OCI-M2 (cell line): ENCODE results near the gene NOP16.
"Not testable (repeated sequence)": the region's sequence is repeated elsewhere in the genome, so short reads cannot be mapped to it uniquely, and the experiment has no call there.

Experiments used
- DNase-seq: peaks from one replicate; lab custom pipeline; 2025; ENCODE audit not compliant: unreplicated experiment; lab: John Stamatoyannopoulos, UW

Gene NOP16

DNA sequence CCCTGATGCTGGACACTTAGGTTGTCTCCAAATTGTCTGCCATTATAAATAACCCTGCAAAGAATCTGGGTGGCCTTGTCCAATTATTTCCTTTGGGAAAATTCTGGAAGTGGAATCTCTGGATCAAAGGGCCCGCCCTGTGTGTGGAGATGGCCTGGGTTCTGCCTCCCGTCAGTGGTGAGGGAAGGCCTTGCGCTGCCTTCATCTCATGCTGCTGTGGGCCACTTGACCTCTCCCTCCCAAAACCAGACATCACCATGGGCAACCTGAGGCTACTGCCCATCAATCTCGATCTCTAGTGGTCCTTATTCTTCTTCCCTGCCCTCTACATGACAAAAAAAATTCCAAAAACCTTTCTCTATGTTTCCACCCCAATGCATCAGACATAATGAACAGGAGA is 21.4 kb upstream of the NOP16 start:
- no peak for DNase-seq

DNA sequence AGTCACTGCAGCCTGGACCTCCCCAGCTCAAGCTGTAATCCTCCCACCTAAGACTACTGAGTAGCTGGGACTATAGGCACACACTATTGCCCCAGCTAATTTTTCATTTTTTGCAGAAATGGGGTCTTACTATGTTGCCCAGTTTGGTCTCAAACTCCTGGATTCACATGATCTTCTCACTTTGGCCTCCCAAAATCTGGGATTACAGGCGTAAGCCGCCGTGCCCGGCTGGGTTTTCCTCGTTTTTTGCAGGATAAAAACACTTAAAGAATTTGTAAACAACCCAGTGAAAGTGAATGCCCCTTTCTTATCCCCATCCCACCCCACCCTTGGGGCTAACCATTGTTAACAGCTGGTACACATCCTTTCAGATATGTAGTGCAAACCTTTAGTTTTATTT is 20.2 kb upstream of the NOP16 start:
- no peak for DNase-seq

DNA sequence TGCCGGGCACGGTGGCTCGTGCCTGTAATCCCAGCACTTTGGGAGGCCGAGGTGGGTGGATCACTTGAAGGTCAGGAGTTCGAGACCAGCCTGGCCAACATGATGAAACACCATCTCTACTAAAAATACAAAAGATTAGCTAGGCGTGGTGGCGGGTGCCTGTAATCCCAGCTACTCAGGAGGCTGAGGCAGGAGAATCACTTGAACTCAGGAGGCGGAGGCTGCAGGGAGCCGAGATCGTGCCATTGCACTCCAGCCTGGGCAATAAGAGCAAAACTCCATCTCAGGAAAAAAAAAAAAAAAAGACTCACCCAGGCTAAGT is 19.8 kb upstream of the NOP16 start:
- not testable (repeated sequence) for DNase-seq

DNA sequence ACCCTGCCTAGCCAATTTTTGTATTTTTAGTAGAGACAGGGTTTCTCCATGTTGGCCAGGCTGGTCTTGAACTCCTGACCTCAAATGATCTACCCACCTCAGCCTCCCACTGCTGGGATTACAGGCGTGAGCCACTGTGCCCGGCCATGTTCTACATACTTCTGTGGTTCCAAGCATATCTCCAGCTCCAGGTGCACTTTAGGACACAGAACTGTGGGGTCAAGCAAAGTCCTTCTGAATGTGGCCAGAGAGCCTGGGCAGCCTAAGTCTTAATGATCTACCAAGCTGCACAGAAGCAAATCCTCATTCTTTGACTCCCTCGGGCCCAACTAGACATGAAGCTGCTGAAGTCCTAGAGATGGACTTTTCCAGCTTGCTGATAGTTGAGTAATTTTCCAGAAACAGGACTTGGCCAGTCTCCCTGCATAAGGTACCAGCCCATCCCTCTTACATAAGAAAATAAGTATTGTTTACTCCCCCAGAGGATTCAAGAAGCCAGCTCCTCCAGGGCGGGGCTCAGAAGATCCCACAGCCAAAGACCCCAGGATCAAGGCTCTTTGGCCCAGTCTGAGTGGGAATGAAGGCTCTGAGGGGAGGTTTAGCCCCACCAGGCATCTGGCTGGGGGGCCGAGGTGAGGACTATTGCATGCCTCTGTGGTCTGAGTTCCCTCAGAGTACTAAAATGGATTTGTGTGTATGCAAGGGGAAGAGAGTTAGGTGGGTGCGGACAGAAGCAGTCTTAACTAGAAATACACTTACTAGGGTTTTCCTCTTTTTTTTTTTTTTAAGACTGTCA is 19.3 kb upstream of the NOP16 start:
- DNase-seq: no peak

DNA sequence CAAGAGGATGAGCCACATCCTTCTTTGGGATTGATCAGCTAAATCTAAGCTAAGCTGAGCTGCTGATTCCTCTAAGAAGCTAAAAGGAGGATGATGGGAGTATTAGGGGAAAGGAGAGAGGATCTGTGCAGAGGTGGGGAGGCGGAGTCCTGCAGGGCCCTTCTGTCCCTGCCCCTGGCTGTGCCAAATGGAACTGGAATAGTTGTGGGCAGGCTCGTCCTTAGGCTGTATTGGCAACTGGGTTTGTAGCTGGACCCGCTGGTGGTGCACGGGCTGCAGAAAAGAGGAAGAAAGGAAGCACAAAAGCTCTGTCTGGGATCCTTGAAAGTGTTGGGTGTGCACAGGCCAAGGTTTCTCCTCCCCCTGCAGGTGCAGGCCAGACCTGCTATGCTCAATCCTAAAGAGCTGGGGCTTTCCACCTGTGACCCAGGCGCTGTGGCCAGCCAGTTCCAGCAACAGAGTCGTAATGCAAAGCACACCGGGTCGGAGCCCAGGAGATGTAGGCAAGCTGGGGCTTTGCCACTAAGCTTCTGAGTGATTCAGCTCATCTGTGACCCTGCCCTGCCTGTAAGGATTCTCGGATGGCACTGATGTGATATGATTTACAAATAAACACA is 18.1 kb upstream of the NOP16 start:
- DNase-seq: no peak

DNA sequence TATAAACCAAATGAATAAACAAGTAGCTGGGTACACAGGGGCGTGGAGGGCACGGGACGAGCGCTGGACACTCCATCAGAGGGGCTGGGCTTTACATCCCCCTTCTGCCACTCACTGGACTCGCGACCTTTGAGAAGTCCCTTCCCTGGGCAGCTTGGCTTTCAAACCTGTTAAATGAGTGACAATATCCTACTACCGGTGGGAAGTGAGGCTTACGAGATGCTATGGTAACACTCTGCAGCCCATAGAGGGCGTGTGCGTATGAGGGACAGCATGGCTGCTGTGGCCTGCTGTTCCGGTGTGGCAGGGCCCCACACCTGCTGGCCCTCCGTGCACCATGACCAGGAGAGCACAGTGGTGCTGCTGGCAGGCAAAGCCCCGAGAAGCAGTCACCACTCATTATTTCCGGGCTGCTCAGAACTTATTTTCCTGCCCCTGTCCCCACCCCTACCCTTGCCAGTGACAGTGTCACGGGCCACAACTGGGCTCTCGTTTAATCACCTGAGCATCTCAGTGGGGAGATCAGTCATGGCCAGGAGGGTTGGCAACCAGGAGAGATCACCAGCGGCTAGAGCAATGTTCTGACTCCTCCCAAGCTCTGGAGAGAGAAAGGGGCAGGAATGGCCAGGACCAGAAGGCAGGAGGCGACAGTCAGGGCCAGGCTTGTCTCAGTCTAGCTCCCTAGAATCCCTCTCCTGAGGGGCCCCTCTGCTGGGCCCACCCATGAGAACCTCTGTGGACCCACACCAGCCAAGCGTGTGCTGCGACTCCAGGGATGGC is 17.4 kb upstream of the NOP16 start:
- DNase-seq: no peak

DNA sequence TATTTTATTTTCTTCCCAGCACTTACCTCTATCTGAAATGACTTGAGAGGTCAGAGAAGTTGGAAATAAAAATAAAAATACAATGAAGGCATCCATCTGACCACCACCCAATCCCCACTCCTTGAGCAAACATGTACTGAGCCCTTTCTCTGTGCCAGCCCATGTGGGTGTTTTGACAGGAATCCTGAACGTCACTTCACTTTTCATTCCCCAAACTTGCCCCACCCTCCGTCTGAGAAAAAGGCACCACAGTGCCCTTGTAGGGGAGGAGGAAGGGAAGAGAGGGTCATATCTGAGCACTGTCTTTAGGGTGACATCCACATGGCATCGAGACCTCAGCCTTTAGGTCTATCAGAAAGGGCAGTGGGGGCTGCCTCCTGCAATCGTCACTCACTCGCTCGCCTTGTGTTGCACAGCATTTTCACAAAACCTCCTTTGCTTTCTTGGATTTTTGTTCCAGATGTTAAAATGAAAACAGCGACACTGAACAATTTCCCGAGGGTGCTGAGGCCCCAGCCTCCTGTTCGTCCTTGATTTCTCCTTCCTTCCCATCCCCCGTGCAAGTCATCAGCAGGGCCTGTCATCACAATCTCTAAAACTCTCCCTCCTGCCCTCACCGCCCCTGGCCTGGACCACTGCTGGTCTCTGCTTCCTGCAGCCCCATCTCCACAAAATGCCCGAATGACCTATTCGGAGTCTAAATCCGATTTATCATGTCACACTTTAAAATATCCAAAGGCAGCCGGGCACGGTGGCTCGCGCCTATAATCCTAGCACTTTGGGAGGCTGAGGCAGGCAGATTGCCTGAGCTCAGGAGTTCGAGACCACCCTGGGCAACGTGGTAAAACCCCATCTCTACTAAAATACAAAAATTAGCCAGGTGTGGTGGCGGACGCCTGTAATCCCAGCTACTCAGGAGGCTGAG is 13.1 kb upstream of the NOP16 start:
- no peak for DNase-seq

DNA sequence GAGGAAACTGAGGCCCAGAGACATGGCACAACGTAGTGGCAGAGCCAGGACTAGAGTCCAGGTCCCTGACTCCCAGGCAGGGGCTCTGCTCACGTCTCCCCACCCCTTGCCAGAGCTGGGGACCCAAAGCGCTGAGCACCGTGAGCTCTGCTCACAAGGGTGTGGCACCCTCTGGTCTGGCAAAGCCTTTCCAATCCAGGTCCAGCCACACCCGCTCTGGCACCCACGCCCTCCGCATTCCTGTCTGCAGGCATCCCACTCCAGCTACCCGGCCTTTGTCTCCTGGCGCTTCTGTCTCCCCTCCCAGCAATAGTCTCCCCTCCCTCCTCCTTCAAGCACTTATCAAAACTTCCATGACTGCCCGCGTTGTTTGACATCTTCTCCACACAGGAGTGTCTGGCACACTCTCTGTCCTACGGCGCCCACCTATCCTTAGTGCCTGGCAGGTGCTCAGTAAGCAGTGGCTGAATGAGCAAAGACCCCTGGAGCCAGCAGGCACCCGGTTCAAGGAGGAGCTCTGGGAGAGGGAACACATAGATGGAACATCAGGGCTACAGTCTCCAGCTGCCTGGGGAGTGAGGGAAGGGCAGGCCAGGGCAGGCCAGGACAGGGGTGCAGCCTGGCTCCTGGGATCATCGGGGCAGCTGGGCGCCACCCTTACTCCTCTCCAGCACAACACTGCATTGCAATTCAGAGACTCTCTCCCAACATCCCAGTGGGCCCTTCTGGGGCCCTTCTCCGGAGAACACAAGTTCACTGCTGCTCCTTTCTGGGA is 12.2 kb upstream of the NOP16 start:
- DNase-seq: no peak

DNA sequence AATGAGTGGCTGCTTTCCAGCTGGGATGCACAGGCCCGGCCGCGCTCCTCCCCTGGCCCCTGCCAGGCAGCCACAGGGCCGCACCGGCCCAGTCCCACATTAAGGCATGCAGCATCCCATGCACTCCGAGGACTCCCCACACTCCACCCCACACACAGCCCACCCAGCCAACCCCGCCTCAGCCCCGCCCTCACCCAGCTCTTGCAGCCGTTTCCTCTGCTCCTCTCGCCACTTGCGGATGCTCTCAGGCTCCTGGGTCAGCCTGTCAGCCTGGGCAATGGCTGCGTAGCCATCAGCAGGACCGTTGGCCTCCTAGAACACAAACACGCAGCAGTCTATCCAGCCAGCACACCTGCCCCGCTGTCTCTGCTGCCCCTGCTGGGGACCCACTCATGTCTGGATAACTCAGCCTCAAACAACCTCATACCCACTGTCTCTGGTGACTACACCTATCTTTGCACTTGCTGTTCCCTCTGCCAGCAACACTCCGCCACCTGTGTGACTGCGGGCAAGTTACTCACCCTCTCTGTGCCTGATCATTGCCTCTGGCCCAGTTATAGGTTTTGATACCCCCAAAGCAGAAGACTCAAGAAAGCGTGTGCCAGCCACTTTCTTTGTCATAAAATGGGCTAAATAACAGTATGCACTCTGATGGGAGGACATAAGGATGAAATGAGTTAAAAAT is 9.5 kb upstream of the NOP16 start:
- DNase-seq: no peak

DNA sequence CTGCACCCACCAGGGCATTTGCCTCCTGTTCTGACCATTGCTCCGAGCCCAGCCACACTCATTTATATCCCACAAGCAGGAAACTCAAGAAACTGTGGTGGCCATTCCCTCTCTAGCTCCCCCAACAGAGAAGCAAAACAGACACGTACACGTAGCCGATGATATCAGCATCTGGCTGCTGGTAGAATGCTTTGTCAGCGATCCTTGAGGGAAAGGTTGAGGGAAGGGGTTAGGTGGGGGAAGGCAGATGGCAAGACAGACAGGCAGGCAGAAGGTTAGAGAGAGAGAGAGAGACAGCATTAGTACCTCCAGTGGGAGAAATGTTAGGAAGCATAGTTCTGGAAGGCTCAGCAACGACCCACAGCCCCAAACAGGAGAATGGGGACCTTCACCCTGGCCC is 7.9 kb upstream of the NOP16 start:
- no peak for DNase-seq

DNA sequence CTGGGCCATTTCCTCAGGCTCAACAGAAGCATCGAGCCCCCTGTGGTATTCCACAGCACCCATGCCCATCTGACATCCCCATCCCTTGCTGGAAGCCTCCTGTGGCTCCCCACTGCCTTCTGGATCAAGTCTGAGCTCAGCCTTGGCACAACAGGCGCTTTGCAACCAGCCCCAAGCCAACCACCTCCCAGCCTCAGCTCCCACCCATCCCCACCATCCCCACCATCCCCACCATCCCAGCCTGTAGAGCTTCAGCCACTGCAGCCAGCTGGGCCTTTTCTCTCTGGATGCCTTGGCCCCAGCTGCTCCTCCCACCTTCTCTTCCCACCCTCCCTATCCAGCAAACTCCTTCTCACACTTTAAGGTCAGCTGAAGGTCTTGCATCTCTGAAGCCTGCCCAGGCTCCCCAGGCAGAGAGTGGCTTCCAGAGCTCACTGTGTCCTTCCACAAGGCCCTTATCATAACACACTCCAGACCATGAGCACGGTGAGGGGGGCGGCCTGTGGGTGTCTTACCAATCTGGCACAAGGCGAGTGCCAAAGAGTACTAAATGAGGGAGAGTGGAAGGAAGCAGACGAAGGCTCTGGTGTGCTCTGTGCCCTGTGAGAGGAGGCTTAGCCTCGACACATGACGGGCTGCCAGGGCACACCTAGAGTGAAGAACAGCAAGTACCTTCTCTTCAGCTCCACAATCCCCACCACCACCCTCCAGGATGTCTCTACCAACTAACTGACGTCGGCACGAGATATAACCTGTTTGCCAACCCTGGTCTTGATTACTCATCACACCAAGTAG is 6.7 kb upstream of the NOP16 start:
- no peak for DNase-seq

DNA sequence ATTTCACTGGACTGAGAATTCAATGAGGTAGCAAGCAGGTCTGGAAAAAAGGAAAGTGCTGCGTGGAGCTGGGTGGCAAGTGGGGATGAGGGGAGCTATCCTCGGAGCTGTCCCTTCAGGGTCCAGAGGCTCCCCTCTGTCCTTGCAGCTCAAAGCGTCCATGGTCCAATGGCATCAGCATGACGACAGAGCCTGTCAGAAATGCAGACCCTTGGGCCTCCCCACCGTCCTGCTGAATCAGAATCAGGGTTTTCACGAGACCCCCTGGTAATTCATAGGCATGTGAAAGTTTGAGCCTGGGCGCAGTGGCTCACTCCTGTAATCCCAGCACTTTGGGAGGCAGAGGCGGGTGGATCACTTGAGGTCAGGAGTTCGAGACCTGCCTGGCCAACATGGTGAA is 5.7 kb upstream of the NOP16 start:
- DNase-seq: no peak

DNA sequence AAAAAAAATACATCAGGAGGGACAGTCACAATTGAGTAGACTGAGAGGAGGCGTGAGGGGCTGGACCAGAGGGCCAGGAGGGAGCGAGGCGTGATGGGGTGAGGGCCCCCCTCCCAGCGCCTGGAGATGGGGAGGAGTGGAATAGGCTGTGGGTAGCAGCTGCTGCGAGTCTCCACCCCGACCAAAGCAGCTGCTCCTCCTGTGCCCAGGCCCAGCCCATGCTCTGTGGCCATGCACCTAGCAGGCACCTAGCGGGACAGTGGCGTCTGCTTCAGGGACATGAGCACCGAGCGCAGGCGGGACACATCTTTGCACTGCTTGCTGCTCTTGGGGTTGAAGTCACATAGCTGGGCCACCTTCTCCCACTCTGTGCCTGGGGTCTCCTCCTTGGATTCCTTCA is 4.1 kb upstream of the NOP16 start:
- no peak for DNase-seq

DNA sequence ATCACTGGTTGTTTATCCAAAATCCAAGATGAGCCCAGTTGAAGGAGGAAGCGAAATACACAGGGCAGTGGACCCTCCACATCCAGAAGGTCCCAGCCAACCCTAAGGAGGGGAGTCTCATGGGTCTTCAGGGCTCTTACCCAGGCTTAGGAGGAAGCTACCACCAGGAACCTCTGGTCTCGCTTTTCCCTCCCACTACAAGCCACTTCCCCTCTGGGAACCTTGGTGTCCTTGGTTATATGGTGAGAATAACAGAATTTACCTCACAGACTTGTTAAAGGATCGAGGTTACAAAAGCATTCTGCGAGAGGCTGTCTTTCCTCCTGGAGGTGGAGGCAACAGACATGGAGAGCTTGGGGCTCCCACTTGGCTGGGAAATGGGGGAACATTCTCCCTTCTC is 3.6 kb upstream of the NOP16 start:
- DNase-seq: no peak

DNA sequence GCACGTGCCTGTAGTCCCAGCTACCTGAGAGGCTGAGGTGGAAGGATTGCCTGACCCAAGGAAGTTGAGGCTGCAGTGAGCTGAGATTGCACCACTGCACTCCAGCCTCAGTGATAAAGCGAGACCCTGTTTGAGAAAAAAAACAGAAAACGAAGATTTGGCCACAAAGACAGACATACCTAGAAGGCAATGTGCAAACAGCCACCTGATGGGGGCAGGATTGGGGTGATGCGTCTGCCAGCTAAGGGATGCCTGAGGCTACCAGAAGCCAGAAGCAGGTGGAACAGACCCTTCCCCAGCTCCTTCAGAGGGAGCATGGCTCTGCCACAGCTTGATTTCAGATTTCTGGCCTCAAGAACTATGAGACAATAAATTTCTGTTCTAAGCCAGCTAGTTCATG is 3.1 kb upstream of the NOP16 start:
- DNase-seq: no peak

DNA sequence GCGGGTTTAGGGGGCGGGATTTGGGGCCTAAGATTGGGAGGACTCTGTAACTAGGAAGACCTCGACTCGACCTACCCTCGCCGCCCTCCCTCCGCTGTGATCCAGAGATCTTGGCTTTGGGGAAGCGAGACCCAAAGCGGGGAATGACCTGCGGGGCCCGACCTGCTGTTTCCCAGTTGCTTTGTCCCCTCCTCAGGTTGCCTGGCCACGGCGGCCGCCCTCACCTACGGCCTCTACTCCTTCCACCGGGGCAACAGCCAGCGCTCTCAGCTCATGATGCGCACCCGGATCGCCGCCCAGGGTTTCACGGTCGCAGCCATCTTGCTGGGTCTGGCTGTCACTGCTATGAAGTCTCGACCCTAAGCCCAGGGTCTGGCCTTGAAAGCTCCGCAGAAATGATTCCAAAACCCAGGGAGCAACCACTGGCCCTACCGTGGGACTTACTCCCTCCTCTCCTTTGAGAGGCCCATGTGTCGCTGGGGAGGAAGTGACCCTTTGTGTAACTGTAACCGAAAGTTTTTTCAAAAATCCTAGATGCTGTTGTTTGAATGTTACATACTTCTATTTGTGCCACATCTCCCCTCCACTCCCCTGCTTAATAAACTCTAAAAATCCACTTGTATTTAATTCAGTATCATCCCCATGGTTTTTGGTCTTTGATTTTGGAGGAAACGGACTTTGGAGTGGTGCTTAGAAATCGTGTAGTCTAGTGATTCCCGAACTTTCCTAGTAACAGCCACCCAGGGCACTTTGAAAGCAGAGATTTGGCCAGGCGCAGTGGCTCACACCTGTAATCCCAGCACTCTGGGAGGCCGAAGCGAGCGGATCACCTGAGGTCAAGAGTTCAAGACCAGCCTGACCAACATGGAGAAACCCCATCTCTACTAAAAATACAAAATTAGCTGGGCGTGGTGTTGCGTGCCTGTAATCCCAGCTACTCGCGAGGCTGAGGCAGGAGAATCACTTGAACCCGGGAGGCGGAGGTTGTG is 1.0 kb upstream of the NOP16 start:
- DNase-seq: no peak

DNA sequence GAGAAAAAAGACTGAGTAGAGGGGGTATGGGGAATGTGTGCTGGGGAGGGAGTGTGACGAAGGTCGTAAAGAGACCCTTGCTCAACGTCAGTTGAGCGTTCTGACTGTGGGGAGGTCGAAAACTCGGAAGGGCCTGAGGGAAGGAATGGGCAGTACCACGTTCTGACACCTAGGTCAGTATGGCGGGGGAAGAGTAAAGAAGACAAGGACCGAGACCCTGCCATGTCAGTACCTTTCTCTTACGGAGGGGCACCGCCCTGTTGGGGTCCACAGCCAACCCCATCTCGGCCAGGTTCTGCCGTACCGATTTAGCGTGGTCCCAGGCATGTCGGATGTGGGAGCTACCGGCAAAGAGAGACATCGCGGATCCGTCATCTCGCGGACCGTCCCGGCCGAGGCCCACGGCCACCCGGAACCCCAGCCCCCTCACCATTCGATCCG is 375 bp downstream of the NOP16 start:
- DNase-seq: no peak

DNA sequence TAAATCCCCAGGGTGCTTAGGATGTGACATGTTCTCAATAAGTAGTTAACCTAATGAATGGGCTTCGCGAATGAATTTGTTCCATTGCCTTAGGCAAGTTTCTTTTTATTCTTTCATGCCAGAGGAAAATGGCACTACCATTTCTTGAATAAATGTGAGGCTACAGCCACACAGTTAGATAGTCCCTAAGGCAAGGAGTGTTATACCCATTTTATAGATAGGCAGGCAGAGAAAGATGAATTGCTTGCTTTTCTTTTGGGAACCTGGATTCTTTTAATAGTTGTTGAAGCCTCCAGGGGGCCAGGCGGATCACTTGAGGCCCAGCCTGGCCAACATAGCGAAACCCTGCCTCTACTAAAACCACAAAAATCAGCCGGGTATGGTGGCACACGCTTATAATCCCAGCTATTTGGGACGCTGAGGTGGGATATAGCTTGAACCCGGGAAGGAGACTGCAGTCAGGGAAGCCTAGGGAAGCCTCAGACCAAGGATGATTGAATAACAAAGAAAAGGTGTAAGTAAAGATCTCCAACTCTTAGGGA is 943 bp downstream of the NOP16 start:
- DNase-seq: no peak
